CD8-positive, alpha-beta memory T cell (primary cell): ENCODE data around the gene PIGV. TPM values are rescaled to one million over a fixed set of nuclear protein-coding genes. Genes with fewer than 3 reads are reported as not detected.
A peak's percentile ranks its signal among the peaks of the same experiment; 100 is the strongest.

Experiments
- CTCF ChIA-PET: fragments of 350-600 bp; sonication (Branson Sonifier 250); formaldehyde crosslinking; loops from one replicate; lab custom pipeline; 2021; ENCODE audit warnings: antibody characterized with exemption; lab: Charles Lee
- POLR2A ChIA-PET: fragments of 350-600 bp; sonication (Branson Sonifier 250); formaldehyde crosslinking; loops from one replicate; lab custom pipeline; 2021; ENCODE audit warnings: antibody characterized with exemption; lab: Charles Lee
- DNase-seq, 5 donors: peaks; one replicate each; pipeline versions ENCODE4 v3.0.0 to v3.0.0-alpha.2; 2020 to 2022; ENCODE audit warnings: mixed read lengths in 1 of 5
- H3K27ac ChIP-seq: one replicate; pipeline ENCODE4 v1.7.0; 2013; ENCODE audit warnings: low read depth, mild to moderate bottlenecking, low read length, moderate library complexity
- H3K27me3 ChIP-seq: 2 replicates; pipeline ENCODE4 v1.7.0; 2013; ENCODE audit warnings: low read length, mild to moderate bottlenecking; ENCODE audit not compliant: insufficient read depth, poor library complexity, severe bottlenecking
- H3K36me3 ChIP-seq: 2 replicates; pipeline ENCODE4 v1.7.0; 2013; ENCODE audit warnings: mild to moderate bottlenecking, low read length, moderate library complexity; ENCODE audit not compliant: insufficient read depth
- H3K4me1 ChIP-seq: 2 replicates; pipeline ENCODE4 v1.7.0; 2013; ENCODE audit warnings: mild to moderate bottlenecking, low read length, moderate library complexity; ENCODE audit not compliant: insufficient read depth
- H3K4me3 ChIP-seq: 2 replicates; pipeline ENCODE4 v1.7.0; 2013; ENCODE audit warnings: mild to moderate bottlenecking, low read length
- H3K9me3 ChIP-seq: 2 replicates; pipeline ENCODE4 v1.7.0; 2013; ENCODE audit warnings: mild to moderate bottlenecking, low read length
- H3K27ac Mint-ChIP-seq, 8 donors: one replicate each; pipeline ENCODE4 v1.8.0; 2020 to 2021; ENCODE audit warnings: mixed read lengths in 8 of 8, mild to moderate bottlenecking in 6 of 8, inconsistent platforms in 3 of 8, moderate library complexity in 3 of 8
- H3K27me3 Mint-ChIP-seq, 2 donors: one replicate each; pipeline ENCODE4 v1.8.0; 2020 to 2021; ENCODE audit warnings: mixed read lengths in 2 of 2, mild to moderate bottlenecking in 1 of 2, moderate library complexity in 1 of 2
- H3K36me3 Mint-ChIP-seq, 3 donors: one replicate each; pipeline ENCODE4 v1.8.0; 2020 to 2021; ENCODE audit warnings: mixed read lengths in 3 of 3, inconsistent platforms in 1 of 3, mild to moderate bottlenecking in 1 of 3
- H3K4me1 Mint-ChIP-seq, 3 donors: one replicate each; pipeline ENCODE4 v1.8.0; 2020 to 2021; ENCODE audit warnings: mixed read lengths in 3 of 3, inconsistent platforms in 1 of 3, mild to moderate bottlenecking in 1 of 3
- H3K4me3 Mint-ChIP-seq, 7 donors: one replicate each; pipeline ENCODE4 v1.8.0; 2020 to 2021; ENCODE audit warnings: mixed read lengths in 7 of 7, mild to moderate bottlenecking in 6 of 7, moderate library complexity in 4 of 7, inconsistent platforms in 2 of 7
- H3K9me3 Mint-ChIP-seq, 5 donors: one replicate each; pipeline ENCODE4 v1.8.0; 2020 to 2022; ENCODE audit warnings: mixed read lengths in 5 of 5, mild to moderate bottlenecking in 3 of 5, moderate library complexity in 2 of 5, inconsistent platforms in 1 of 5
- polyA plus RNA-seq: library from polyadenylated mRNA; unstranded; fragments of 300-500 nt; fragmentation: Illumina TruSeq; gene quantifications from one replicate; pipeline ENCODE4 v1.2.3, GENCODE V29; 2021
- total RNA-seq, 2 experiments: library from RNA; stranded (reverse); gene quantifications; one replicate each; pipeline ENCODE4 v1.2.3, GENCODE V29; 2021

PIGV gene
- total and polyA plus RNA-seq, 3 experiments from 2014 or later = 19.1 to 24.9 (median 23.6) TPM

GRCh38 chr1:26783646-26784022 is 4.1 kb upstream of the PIGV start:
- DNase-seq = no peak
- peaks cover 41% of the 10 kb centered on the region for H3K4me1 ChIP-seq
- CTCF ChIA-PET = interaction anchor here (1.2 kb wide), 1 partner anchor 91 kb away, joined by 4 read pairs; no protein-coding TSS in a partner anchor
- peak overlapping the region in 7 of 8 donors; percentile 31 to 100 (median 63) for H3K27ac Mint-ChIP-seq
- peak overlapping the region; percentile 51 for H3K27ac ChIP-seq
- H3K4me3 ChIP-seq = no peak overlapping the region
- H3K9me3 Mint-ChIP-seq = peaks cover 0 to 2% (median 0%) of the 10 kb centered on the region in 5 donors
- peaks cover 9 to 53% (median 10%) of the 10 kb centered on the region in 3 donors for H3K36me3 Mint-ChIP-seq
- peak overlapping the region in 1 of 7 donors; percentile 29 for H3K4me3 Mint-ChIP-seq
- no peaks in the 10 kb centered on the region for H3K27me3 ChIP-seq
- H3K27me3 Mint-ChIP-seq = peaks cover 0 to 5% of the 10 kb centered on the region in 2 donors
- H3K36me3 ChIP-seq = peaks cover 29% of the 10 kb centered on the region
- peaks cover 64 to 82% (median 74%) of the 10 kb centered on the region in 3 donors for H3K4me1 Mint-ChIP-seq
- H3K9me3 ChIP-seq = no peaks in the 10 kb centered on the region
- POLR2A ChIA-PET = no interaction called here

GRCh38 chr1:26784023-26784871 is 3.5 kb upstream of the PIGV start:
- Mint-ChIP-seq H3K36me3 (peaks cover 4 to 51% (median 5%) of the 10 kb centered on the region in 3 donors), H3K27ac (peak overlapping the region; percentile 64 to 100 (median 100)), H3K4me1 (peaks cover 65 to 84% (median 74%) of the 10 kb centered on the region in 3 donors), H3K27me3 (peaks cover 0 to 5% of the 10 kb centered on the region in 2 donors), H3K4me3 (peak overlapping the region in 1 of 7 donors; percentile 55), H3K9me3 (peaks cover 0 to 2% (median 0%) of the 10 kb centered on the region in 5 donors)
- Histone ChIP-seq H3K4me1 (peaks cover 44% of the 10 kb centered on the region), H3K27ac (peak overlapping the region; percentile 51), H3K9me3 (no peaks in the 10 kb centered on the region), H3K4me3 (no peak overlapping the region), H3K36me3 (peaks cover 23% of the 10 kb centered on the region), H3K27me3 (no peaks in the 10 kb centered on the region)
- POLR2A ChIA-PET = interaction anchor here (1.1 kb wide), 1 partner anchor 86 kb away, joined by 5 read pairs; no protein-coding TSS in a partner anchor
- CTCF ChIA-PET = interaction anchor here (0.8 to 6.2 kb wide), 3 partner anchors 36 to 92 kb away, joined by 3 to 63 read pairs (median 4); partner anchors contain the start of gene ARID1A
- DNase-seq = no peak

GRCh38 chr1:26784886-26785285 is 2.9 kb upstream of the PIGV start:
- peaks cover 0 to 2% (median 0%) of the 10 kb centered on the region in 5 donors for H3K9me3 Mint-ChIP-seq
- DNase-seq = no peak
- peaks cover 0 to 5% of the 10 kb centered on the region in 2 donors for H3K27me3 Mint-ChIP-seq
- H3K27ac Mint-ChIP-seq = peak overlapping the region; percentile 83 to 100 (median 100)
- H3K36me3 ChIP-seq = peaks cover 17% of the 10 kb centered on the region
- peaks cover 51% of the 10 kb centered on the region for H3K4me1 ChIP-seq
- no peaks in the 10 kb centered on the region for H3K9me3 ChIP-seq
- ChIA-PET CTCF (interaction anchor here (0.8 to 6.2 kb wide), 3 partner anchors 19 to 86 kb away, joined by 3 to 63 read pairs (median 3); partner anchors contain the start of gene ARID1A), POLR2A (interaction anchor here (1.1 to 1.6 kb wide), 2 partner anchors 87 to 92 kb away, joined by 5 to 7 read pairs; no protein-coding TSS in a partner anchor)
- no peaks in the 10 kb centered on the region for H3K27me3 ChIP-seq
- peaks cover 0 to 44% (median 4%) of the 10 kb centered on the region in 3 donors for H3K36me3 Mint-ChIP-seq
- peaks cover 68 to 85% (median 75%) of the 10 kb centered on the region in 3 donors for H3K4me1 Mint-ChIP-seq
- H3K4me3 Mint-ChIP-seq = peak overlapping the region in 3 of 7 donors; percentile 38 to 63 (median 55)
- H3K27ac ChIP-seq = peak overlapping the region; percentile 88
- H3K4me3 ChIP-seq = no peak overlapping the region

- CTCF ChIA-PET = interaction anchor here (0.6 to 6.2 kb wide), 11 partner anchors 9 to 108 kb away, joined by 3 to 63 read pairs (median 3); partner anchors contain the start of gene ARID1A
- H3K27me3 Mint-ChIP-seq = peaks cover 0 to 5% of the 10 kb centered on the region in 2 donors
- H3K4me3 ChIP-seq = peak overlapping the region; percentile 92
- H3K4me1 ChIP-seq = peaks cover 60% of the 10 kb centered on the region
- POLR2A ChIA-PET = interaction anchor here (0.5 to 6.2 kb wide), 5 partner anchors 9 to 234 kb away, joined by 3 to 86 read pairs (median 4); partner anchors contain the start of gene ARID1A
- no peaks in the 10 kb centered on the region for H3K27me3 ChIP-seq
- peaks cover 77 to 89% (median 84%) of the 10 kb centered on the region in 3 donors for H3K4me1 Mint-ChIP-seq
- H3K27ac Mint-ChIP-seq = peak overlapping the region; percentile 100
- peak in 1 of 5 donors; percentile 43 for DNase-seq
- no peaks in the 10 kb centered on the region for H3K9me3 ChIP-seq
- H3K4me3 Mint-ChIP-seq = peak overlapping the region; percentile 90 to 100 (median 100)
- peak overlapping the region; percentile 88 for H3K27ac ChIP-seq
- H3K36me3 Mint-ChIP-seq = peaks cover 0 to 35% (median 4%) of the 10 kb centered on the region in 3 donors
- H3K9me3 Mint-ChIP-seq = peaks cover 0 to 2% (median 0%) of the 10 kb centered on the region in 5 donors
- H3K36me3 ChIP-seq = peaks cover 13% of the 10 kb centered on the region
These were observed 1.9 kb upstream of the PIGV start for GRCh38 chr1:26785611-26786436.

- DNase-seq = peak in 1 of 5 donors; percentile 25
- Histone ChIP-seq H3K36me3 (peaks cover 8% of the 10 kb centered on the region), H3K4me1 (peaks cover 69% of the 10 kb centered on the region), H3K27ac (peak overlapping the region; percentile 88), H3K9me3 (no peaks in the 10 kb centered on the region), H3K27me3 (no peaks in the 10 kb centered on the region), H3K4me3 (peak overlapping the region; percentile 92)
- peaks cover 0 to 5% of the 10 kb centered on the region in 2 donors for H3K27me3 Mint-ChIP-seq
- ChIA-PET POLR2A (interaction anchor here (0.5 to 6.2 kb wide), 10 partner anchors 10 to 315 kb away, joined by 3 to 86 read pairs (median 6); partner anchors contain the start of genes ARID1A and HMGN2), CTCF (interaction anchor here (0.6 to 6.2 kb wide), 18 partner anchors 9 to 286 kb away, joined by 3 to 203 read pairs (median 4); partner anchors contain the start of gene ARID1A)
- peaks cover 79 to 92% (median 87%) of the 10 kb centered on the region in 3 donors for H3K4me1 Mint-ChIP-seq
- H3K27ac Mint-ChIP-seq = peak overlapping the region; percentile 100
- H3K4me3 Mint-ChIP-seq = peak overlapping the region; percentile 90 to 100 (median 100)
- H3K36me3 Mint-ChIP-seq = peaks cover 0 to 35% (median 0%) of the 10 kb centered on the region in 3 donors
- H3K9me3 Mint-ChIP-seq = peaks cover 0 to 2% (median 0%) of the 10 kb centered on the region in 5 donors
These were observed 1.0 kb upstream of the PIGV start for GRCh38 chr1:26786437-26787380.

GRCh38 chr1:26787381-26787705 is 407 bp upstream of the PIGV start:
- peaks cover 0 to 5% of the 10 kb centered on the region in 2 donors for H3K27me3 Mint-ChIP-seq

More at GRCh38 chr1:26787381-26787705, 407 bp upstream of the PIGV start:
- Mint-ChIP-seq H3K36me3 (peaks cover 0 to 32% (median 0%) of the 10 kb centered on the region in 3 donors), H3K4me3 (peak overlapping the region; percentile 90 to 100 (median 100)), H3K27ac (peak overlapping the region; percentile 100), H3K4me1 (peaks cover 74 to 88% (median 82%) of the 10 kb centered on the region in 3 donors), H3K9me3 (peaks cover 0 to 2% (median 0%) of the 10 kb centered on the region in 5 donors)
- CTCF ChIA-PET = interaction anchor here (1.1 to 6.2 kb wide), 12 partner anchors 10 to 287 kb away, joined by 3 to 203 read pairs (median 15); partner anchors contain the start of gene ARID1A
- POLR2A ChIA-PET = interaction anchor here (0.9 to 6.2 kb wide), 10 partner anchors 13 to 316 kb away, joined by 3 to 86 read pairs (median 6); partner anchors contain the start of genes ARID1A and HMGN2
- Histone ChIP-seq H3K4me1 (peaks cover 71% of the 10 kb centered on the region), H3K27me3 (no peaks in the 10 kb centered on the region), H3K36me3 (peaks cover 3% of the 10 kb centered on the region), H3K27ac (peak overlapping the region; percentile 88), H3K9me3 (no peaks in the 10 kb centered on the region), H3K4me3 (peak overlapping the region; percentile 92)
- DNase-seq = peak in 4 of 5 donors; percentile 61 to 88 (median 82)
